Ectodermal cell (in vitro differentiated cells): ENCODE results near the gene LILRA2.
"Not testable (repeated sequence)": the region's sequence is repeated elsewhere in the genome, so short reads cannot be mapped to it uniquely, and the experiment has no call there.

Source experiments
- H3K27ac ChIP-seq: 2 replicates; pipeline ENCODE4 v1.7.0; 2013; ENCODE audit warnings: mild to moderate bottlenecking, low read depth, low read length; ENCODE audit not compliant: insufficient read depth, poor library complexity, severe bottlenecking
- H3K27me3 ChIP-seq: 2 replicates; pipeline ENCODE4 v1.7.0; 2013; ENCODE audit warnings: mild to moderate bottlenecking, low read length; ENCODE audit not compliant: insufficient read depth, control insufficient read depth, poor library complexity, severe bottlenecking
- H3K36me3 ChIP-seq: one replicate; pipeline ENCODE4 v1.7.0; 2013; ENCODE audit warnings: low read length; ENCODE audit not compliant: control insufficient read depth, insufficient read depth
- H3K4me1 ChIP-seq: one replicate; pipeline ENCODE4 v1.7.0; 2013; ENCODE audit warnings: low read length; ENCODE audit not compliant: control insufficient read depth, insufficient read depth
- H3K4me3 ChIP-seq: 2 replicates; pipeline ENCODE4 v1.7.0; 2013; ENCODE audit warnings: low read depth, low read length, control low read depth; ENCODE audit not compliant: insufficient read depth
- H3K9me3 ChIP-seq: 2 replicates; pipeline ENCODE4 v1.7.0; 2013; ENCODE audit warnings: mild to moderate bottlenecking, low read length, moderate library complexity; ENCODE audit not compliant: control insufficient read depth
- WGBS, 2 experiments: methylation state at CpG; one replicate each; pipeline ENCODE4 v1.1.7; 2013; ENCODE audit warnings: missing lambda C conversion rate in 2 of 2; 5-methylcytosine and 5-hydroxymethylcytosine counted together

Gene LILRA2

DNA sequence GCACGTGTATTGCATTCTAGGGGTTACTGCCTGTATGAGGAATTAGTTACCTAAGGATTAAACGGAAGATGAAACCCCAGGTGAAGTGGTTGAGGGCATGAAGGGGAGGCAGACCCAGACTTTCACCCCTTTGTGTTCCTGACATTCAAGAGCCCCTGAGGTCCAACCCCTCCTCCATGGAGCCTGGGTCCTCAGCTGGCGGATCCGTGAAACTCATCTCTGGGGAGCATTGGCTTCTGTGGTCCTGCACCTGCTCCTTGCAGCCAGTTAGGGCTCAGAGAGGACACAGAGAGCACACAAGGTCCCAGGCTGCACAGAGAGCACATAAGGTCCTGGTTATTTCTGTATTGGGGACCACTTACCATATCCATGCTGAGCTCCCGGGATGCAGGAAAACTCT is 12.8 kb downstream of the LILRA2 start:
- H3K27me3 ChIP-seq, result no peaks in the 10 kb centered on the region
- H3K27ac ChIP-seq, result no peak overlapping the region
- no peaks in the 10 kb centered on the region for H3K4me1 ChIP-seq
- H3K4me3 ChIP-seq, result no peak overlapping the region
- 67 to 68% methylated on average over 5 of the region's 5 CpGs for WGBS, 2 experiments
- H3K36me3 ChIP-seq, result no peaks in the 10 kb centered on the region
- peaks cover 23% of the 10 kb centered on the region for H3K9me3 ChIP-seq

GRCh38 chr19:54587026-54587425 is 13.4 kb downstream of the LILRA2 start:
- no peaks in the 10 kb centered on the region for H3K4me1 ChIP-seq
- H3K4me3 ChIP-seq, result no peak overlapping the region
- H3K36me3 ChIP-seq, result no peaks in the 10 kb centered on the region
- 56 to 61% methylated on average over 7 of the region's 7 CpGs for WGBS, 2 experiments
- no peaks in the 10 kb centered on the region for H3K27me3 ChIP-seq
- peaks cover 24% of the 10 kb centered on the region for H3K9me3 ChIP-seq
- H3K27ac ChIP-seq, result no peak overlapping the region

DNA sequence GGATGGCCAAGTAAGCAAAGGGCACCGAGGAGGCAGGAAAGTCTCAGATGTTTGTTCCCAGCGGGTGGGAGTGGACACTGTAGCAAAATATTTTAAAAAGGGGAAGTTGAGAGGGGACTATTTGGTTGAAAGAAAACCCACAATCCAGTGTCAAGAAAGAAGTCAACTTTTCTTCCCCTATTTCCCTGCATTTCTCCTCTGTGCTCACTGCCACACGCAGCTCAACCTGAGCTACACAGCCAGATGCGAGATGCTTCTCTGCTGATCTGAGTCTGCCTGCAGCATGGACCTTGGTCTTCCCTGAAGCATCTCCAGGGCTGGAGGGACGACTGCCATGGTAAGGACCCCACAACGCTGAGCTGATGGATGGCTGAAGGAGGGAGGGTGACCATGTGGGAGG is 19.9 kb downstream of the LILRA2 start, which contains the start of gene LILRA1:
LILRA1 (plus strand) TSS at position 188 of the 400 bp plus-strand sequence. CDS start 613 bp downstream, outside the sequence.
- 53 to 57% methylated on average over 6 of the region's 6 CpGs for WGBS, 2 experiments
- not testable (repeated sequence) for H3K27ac ChIP-seq
- peaks cover 16% of the 10 kb centered on the region for H3K9me3 ChIP-seq

DNA sequence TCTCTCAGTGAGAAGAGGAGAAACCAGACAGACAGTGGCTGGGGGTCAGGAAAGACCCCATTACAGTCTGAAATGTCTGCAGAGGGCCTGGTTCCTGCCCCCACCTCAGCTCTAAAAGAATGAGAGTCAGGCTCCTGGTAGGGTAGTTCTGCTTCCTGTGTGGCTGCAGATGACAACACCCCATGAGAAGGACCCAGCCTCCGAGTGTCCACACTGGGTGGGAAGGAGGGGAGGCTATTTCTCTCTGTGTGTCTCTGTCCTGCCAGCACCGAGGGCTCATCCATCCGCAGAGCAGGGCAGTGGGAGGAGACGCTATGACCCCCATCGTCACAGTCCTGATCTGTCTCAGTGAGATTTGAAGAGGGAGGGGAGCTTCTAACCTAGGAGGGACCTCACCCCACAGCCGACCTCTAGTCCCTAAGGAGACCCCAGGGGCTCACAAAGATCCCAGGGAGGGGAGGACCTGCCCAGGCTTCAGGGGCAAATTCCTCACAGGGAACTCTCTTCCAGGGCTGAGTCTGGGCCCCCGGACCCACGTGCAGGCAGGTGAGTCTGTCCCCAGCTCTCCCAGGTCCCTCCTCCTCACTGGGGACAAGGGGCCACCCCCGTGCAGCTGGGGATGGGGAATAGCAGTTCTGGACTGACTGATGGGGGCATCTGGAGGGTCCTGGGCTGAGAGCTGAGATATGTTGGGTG is 20.5 kb downstream of the LILRA2 start:
- 73 to 79% methylated on average over 9 of the region's 9 CpGs for WGBS, 2 experiments
- H3K4me1 ChIP-seq, H3K36me3 ChIP-seq, H3K27me3 ChIP-seq, H3K27ac ChIP-seq, H3K4me3 ChIP-seq: not testable (repeated sequence)
- H3K9me3 ChIP-seq, result peaks cover 15% of the 10 kb centered on the region

More for the DNA sequence above, 19.9 kb downstream of the LILRA2 start, which contains the start of gene LILRA1:
- not testable (repeated sequence) for H3K36me3 ChIP-seq, H3K4me1 ChIP-seq, H3K4me3 ChIP-seq, H3K27me3 ChIP-seq

DNA sequence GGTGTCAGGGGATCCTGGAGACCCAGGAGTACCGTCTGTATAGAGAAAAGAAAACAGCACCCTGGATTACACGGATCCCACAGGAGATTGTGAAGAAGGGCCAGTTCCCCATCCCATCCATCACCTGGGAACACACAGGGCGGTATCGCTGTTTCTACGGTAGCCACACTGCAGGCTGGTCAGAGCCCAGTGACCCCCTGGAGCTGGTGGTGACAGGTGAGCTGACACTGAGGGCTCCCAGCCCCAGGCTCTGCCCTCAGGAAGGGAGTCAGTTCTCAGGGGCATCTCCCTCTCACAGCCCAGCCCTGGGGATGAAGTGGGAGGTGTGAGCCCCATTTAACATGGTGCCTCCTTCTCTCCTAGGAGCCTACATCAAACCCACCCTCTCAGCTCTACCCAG is 21.1 kb downstream of the LILRA2 start:
- H3K36me3 ChIP-seq, result no peaks in the 10 kb centered on the region
- H3K9me3 ChIP-seq, result peaks cover 12% of the 10 kb centered on the region
- H3K4me3 ChIP-seq, result no peak overlapping the region
- H3K27me3 ChIP-seq, result no peaks in the 10 kb centered on the region
- WGBS, 2 experiments, result 83 to 87% methylated on average over 5 of the region's 5 CpGs
- H3K27ac ChIP-seq, result no peak overlapping the region
- H3K4me1 ChIP-seq, result no peaks in the 10 kb centered on the region

DNA sequence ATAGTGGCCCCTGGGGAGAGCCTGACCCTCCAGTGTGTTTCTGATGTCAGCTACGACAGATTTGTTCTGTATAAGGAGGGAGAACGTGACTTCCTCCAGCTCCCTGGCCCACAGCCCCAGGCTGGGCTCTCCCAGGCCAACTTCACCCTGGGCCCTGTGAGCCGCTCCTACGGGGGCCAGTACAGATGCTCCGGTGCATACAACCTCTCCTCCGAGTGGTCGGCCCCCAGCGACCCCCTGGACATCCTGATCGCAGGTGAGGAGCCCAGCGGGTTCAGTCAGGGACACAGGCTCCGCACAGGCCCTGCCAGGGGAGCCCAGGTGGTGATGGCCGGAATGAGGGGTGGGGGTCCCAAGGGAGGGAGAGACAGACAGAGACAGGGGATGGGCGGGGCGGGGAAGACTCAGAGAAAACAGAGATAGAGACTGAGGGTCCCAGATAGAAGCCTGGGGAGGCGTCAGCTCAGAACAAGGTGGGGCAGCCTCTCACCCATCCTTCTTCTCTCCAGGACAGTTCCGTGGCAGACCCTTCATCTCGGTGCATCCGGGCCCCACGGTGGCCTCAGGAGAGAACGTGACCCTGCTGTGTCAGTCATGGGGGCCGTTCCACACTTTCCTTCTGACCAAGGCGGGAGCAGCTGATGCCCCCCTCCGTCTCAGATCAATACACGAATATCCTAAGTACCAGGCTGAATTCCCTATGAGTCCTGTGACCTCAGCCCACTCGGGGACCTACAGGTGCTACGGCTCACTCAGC is 22.3 kb downstream of the LILRA2 start:
- 79 to 83% methylated on average over 26 of the region's 26 CpGs for WGBS, 2 experiments
- H3K4me1 ChIP-seq, H3K27ac ChIP-seq: not testable (repeated sequence)

GRCh38 chr19:54600212-54600611 is 26.6 kb downstream of the LILRA2 start:
- no peak overlapping the region for H3K27ac ChIP-seq
- H3K27me3 ChIP-seq, result no peaks in the 10 kb centered on the region
- H3K9me3 ChIP-seq, result peaks cover 14% of the 10 kb centered on the region
- 54 to 57% methylated on average over 5 of the region's 5 CpGs for WGBS, 2 experiments
- no peak overlapping the region for H3K4me3 ChIP-seq
- H3K36me3 ChIP-seq, result no peaks in the 10 kb centered on the region
- H3K4me1 ChIP-seq, result no peaks in the 10 kb centered on the region

More for the DNA sequence above, 22.3 kb downstream of the LILRA2 start:
- H3K9me3 ChIP-seq, result peaks cover 13% of the 10 kb centered on the region
- not testable (repeated sequence) for H3K36me3 ChIP-seq, H3K27me3 ChIP-seq, H3K4me3 ChIP-seq

- peaks cover 5% of the 10 kb centered on the region for H3K9me3 ChIP-seq
These were observed 32.6 kb downstream of the LILRA2 start for GRCh38 chr19:54606230-54606629.

GRCh38 chr19:54606891-54607784 is 33.5 kb downstream of the LILRA2 start:
- peaks cover 5% of the 10 kb centered on the region for H3K9me3 ChIP-seq
- H3K4me3 ChIP-seq, result no peak overlapping the region
- 75 to 78% methylated on average over 16 of the region's 16 CpGs for WGBS, 2 experiments
- no peaks in the 10 kb centered on the region for H3K27me3 ChIP-seq
- H3K36me3 ChIP-seq, result no peaks in the 10 kb centered on the region
- H3K27ac ChIP-seq, result no peak overlapping the region
- H3K4me1 ChIP-seq, result no peaks in the 10 kb centered on the region

More at GRCh38 chr19:54606230-54606629, 32.6 kb downstream of the LILRA2 start:
- H3K4me1 ChIP-seq, result no peaks in the 10 kb centered on the region
- no peaks in the 10 kb centered on the region for H3K27me3 ChIP-seq
- WGBS, 2 experiments, result 63 to 70% methylated on average over 3 to 4 of the region's 4 CpGs
- H3K36me3 ChIP-seq, result no peaks in the 10 kb centered on the region
- no peak overlapping the region for H3K4me3 ChIP-seq
- no peak overlapping the region for H3K27ac ChIP-seq

GRCh38 chr19:54607785-54608150 is 34.2 kb downstream of the LILRA2 start:
- Histone ChIP-seq H3K27ac (no peak overlapping the region), H3K36me3 (no peaks in the 10 kb centered on the region), H3K4me1 (no peaks in the 10 kb centered on the region), H3K9me3 (peaks cover 1% of the 10 kb centered on the region), H3K27me3 (no peaks in the 10 kb centered on the region), H3K4me3 (no peak overlapping the region)
- WGBS, 2 experiments, result 64% methylated on average over 5 of the region's 5 CpGs
